DND-41 (cell line): ENCODE results near the gene ACOT4.
"Not testable (repeated sequence)": the region's sequence is repeated elsewhere in the genome, so short reads cannot be mapped to it uniquely, and the experiment has no call there.

Experiments used
- ATAC-seq: fragments of 200-7000 bp; cut with Tn5 transposase; 3 replicates; pipeline ENCODE4 v1.9.1; 2021; ENCODE audit warnings: low read depth; ENCODE audit not compliant: insufficient read depth
- DNase-seq: peaks from one replicate; pipeline ENCODE4 v3.0.0-alpha.2; 2020
- H2AFZ ChIP-seq: 2 replicates; pipeline ENCODE4 v1.6.0; 2012; ENCODE audit warnings: low read depth, low read length
- H3K27ac ChIP-seq: 2 replicates; pipeline ENCODE4 v1.5.1; 2012; ENCODE audit warnings: low read length, inconsistent platforms
- H3K27me3 ChIP-seq: fragments of 200-600 bp; sonication (generic); 2 replicates; pipeline ENCODE4 v1.6.0; 2012; ENCODE audit warnings: low read length, mild to moderate bottlenecking, inconsistent platforms; ENCODE audit not compliant: insufficient read depth, poor library complexity
- H3K36me3 ChIP-seq: 2 replicates; pipeline ENCODE4 v1.5.1; 2012; ENCODE audit warnings: low read length, inconsistent platforms; ENCODE audit not compliant: insufficient read depth
- H3K4me1 ChIP-seq: 2 replicates; pipeline ENCODE4 v1.5.1; 2012; ENCODE audit warnings: mild to moderate bottlenecking, low read length; ENCODE audit not compliant: insufficient read depth
- H3K4me2 ChIP-seq: 2 replicates; pipeline ENCODE4 v1.6.0; 2012; ENCODE audit warnings: mild to moderate bottlenecking, moderate library complexity, low read length, inconsistent platforms; ENCODE audit not compliant: insufficient read depth
- H3K4me3 ChIP-seq, 2 experiments: fragments of 200-600 bp in 1 of 2; shearing (Covaris generic) in 1 of 2; 2 replicates each; pipeline ENCODE4 v1.5.1; 2012 to 2016; ENCODE audit warnings: inconsistent platforms in 2 of 2, low read length in 2 of 2, mild to moderate bottlenecking in 2 of 2, low read depth in 1 of 2, moderate library complexity in 1 of 2
- H3K79me2 ChIP-seq: 2 replicates; pipeline ENCODE4 v1.6.0; 2012; ENCODE audit warnings: low read length, inconsistent platforms; ENCODE audit not compliant: insufficient read depth
- H3K9ac ChIP-seq: 2 replicates; pipeline ENCODE4 v1.6.0; 2012; ENCODE audit warnings: low read depth, mild to moderate bottlenecking, inconsistent platforms, low read length, moderate library complexity
- H3K9me3 ChIP-seq: 2 replicates; pipeline ENCODE4 v1.5.1; 2012; ENCODE audit warnings: low read length, moderate library complexity, mild to moderate bottlenecking, inconsistent platforms; ENCODE audit not compliant: insufficient read depth, severe bottlenecking
- H4K20me1 ChIP-seq: 2 replicates; pipeline ENCODE4 v1.6.0; 2012; ENCODE audit warnings: low read length; ENCODE audit not compliant: insufficient read depth
- CTCF ChIP-seq: IDR thresholded peaks from 2 replicates; pipeline ENCODE4 v1.5.1; 2012; ENCODE audit warnings: borderline replicate concordance, low read length, moderate library complexity, mild to moderate bottlenecking; ENCODE audit not compliant: poor library complexity, severe bottlenecking; ENCODE audit errors: extremely low read depth
- EZH2 ChIP-seq: IDR thresholded peaks from 3 replicates; pipeline ENCODE4 v1.6.1; 2012; ENCODE audit warnings: borderline replicate concordance, low read depth, mild to moderate bottlenecking, moderate library complexity, low read length, inconsistent platforms; ENCODE audit not compliant: severe bottlenecking

The ACOT4 gene

GRCh38 chr14:73634011-73634833 is 42.5 kb downstream of the ACOT4 start:
- TF ChIP-seq CTCF (no peak), EZH2 (no peak)
- no peaks in the 10 kb centered on the region for H4K20me1 ChIP-seq
- H3K27ac ChIP-seq: no peak overlapping the region
- no peaks in the 10 kb centered on the region for H3K9me3 ChIP-seq
- no peaks in the 10 kb centered on the region for H3K36me3 ChIP-seq
- DNase-seq: no peak
- peaks cover 4% of the 10 kb centered on the region for H3K27me3 ChIP-seq
- no peak for ATAC-seq
- H3K9ac ChIP-seq: no peak overlapping the region
- H3K4me1 ChIP-seq: no peaks in the 10 kb centered on the region
- no peak overlapping the region for H3K4me2 ChIP-seq
- H3K4me3 ChIP-seq: no peak overlapping the region
- no peaks in the 10 kb centered on the region for H3K79me2 ChIP-seq
- H2AFZ ChIP-seq: no peak overlapping the region

- H3K27ac ChIP-seq, H3K4me2 ChIP-seq, H4K20me1 ChIP-seq, H3K79me2 ChIP-seq, DNase-seq, H3K9me3 ChIP-seq, H2AFZ ChIP-seq, H3K9ac ChIP-seq, H3K36me3 ChIP-seq, ATAC-seq, H3K27me3 ChIP-seq, H3K4me3 ChIP-seq, H3K4me1 ChIP-seq: not testable (repeated sequence)
These were observed 44.7 kb downstream of the ACOT4 start for GRCh38 chr14:73636355-73636754.

- H3K4me3 ChIP-seq: no peak overlapping the region
- no peaks in the 10 kb centered on the region for H3K36me3 ChIP-seq
- no peak overlapping the region for H2AFZ ChIP-seq
- H4K20me1 ChIP-seq: no peaks in the 10 kb centered on the region
- DNase-seq (no peak), ATAC-seq (no peak)
- H3K79me2 ChIP-seq: no peaks in the 10 kb centered on the region
- H3K27me3 ChIP-seq: peaks cover 4% of the 10 kb centered on the region
- no peak overlapping the region for H3K27ac ChIP-seq
- H3K9ac ChIP-seq: no peak overlapping the region
- no peak for TF ChIP-seq CTCF
- no peak for TF ChIP-seq EZH2
- no peak overlapping the region for H3K4me2 ChIP-seq
- no peaks in the 10 kb centered on the region for H3K9me3 ChIP-seq
- H3K4me1 ChIP-seq: no peaks in the 10 kb centered on the region
These were observed 46.2 kb downstream of the ACOT4 start for GRCh38 chr14:73637830-73638229.

- Histone ChIP-seq H3K9ac (no peak overlapping the region), H3K27ac (no peak overlapping the region), H3K9me3 (no peaks in the 10 kb centered on the region), H2AFZ (no peak overlapping the region), H3K36me3 (no peaks in the 10 kb centered on the region), H3K4me3 (no peak overlapping the region), H3K4me1 (peaks cover 16% of the 10 kb centered on the region), H3K27me3 (peaks cover 4% of the 10 kb centered on the region), H4K20me1 (no peaks in the 10 kb centered on the region), H3K4me2 (no peak overlapping the region), H3K79me2 (peaks cover 10% of the 10 kb centered on the region)
- TF ChIP-seq CTCF: no peak
- no peak for TF ChIP-seq EZH2
- no peak for DNase-seq
- no peak for ATAC-seq
These were observed 49.2 kb downstream of the ACOT4 start for GRCh38 chr14:73640796-73641365.
